ENCODE measurements around the gene ABCA13. TPM values are rescaled to one million over a fixed set of nuclear protein-coding genes. Genes with fewer than 3 reads are reported as not detected.

Gene ABCA13
- total RNA-seq, 1 experiment from 2014 or later, result not detected

DNA sequence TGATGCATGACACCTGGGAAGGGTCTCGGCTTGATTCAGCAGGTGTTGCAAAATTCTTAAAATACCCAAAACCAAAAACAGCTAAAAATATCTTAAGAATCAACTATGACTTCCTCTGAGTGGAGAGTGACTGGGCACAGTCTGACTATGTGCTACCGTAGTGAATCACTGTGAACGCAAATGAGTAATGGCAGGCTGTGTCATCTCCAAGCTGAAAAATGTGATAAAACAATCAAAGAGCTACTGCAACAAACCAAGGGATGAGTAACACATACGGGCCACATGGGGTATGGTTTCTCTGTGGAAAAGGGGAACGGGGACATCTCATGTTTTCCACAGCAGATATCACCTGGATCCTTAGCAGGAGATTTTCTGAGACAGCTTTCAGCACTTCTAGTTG lies 127.5 kb downstream of the ABCA13 start:
- intact Hi-C loops (cut with micrococcal nuclease), result loop anchor here (5.0 kb wide), 1 partner anchor 51 kb away; no protein-coding TSS in a partner anchor
- ATAC-seq (no peak), DNase-seq (ENCODE audit: low read depth, low spot score) (no peak)
- Histone ChIP-seq H3K4me2 (ENCODE audit: low read length) (no peak overlapping the region), H3K36me3 (ENCODE audit: control insufficient read depth in 1 of 2, insufficient read depth in 2 of 2, low read length in 2 of 2) (no peaks in the 10 kb centered on the region), H3K79me2 (ENCODE audit: insufficient read depth, low read length) (no peaks in the 10 kb centered on the region), H3K9me3 (ENCODE audit: control insufficient read depth in 1 of 2, insufficient read depth in 1 of 2, low read depth in 1 of 2, low read length in 2 of 2) (no peaks in the 10 kb centered on the region), H3K9me2 (ENCODE audit: insufficient read depth) (no peaks in the 10 kb centered on the region), H3K27ac (ENCODE audit: low read depth, low read length) (no peak overlapping the region), H3K4me3 (replicated peaks in 1 of 2; ENCODE audit: low read depth in 1 of 2, low read length in 2 of 2) (no peak overlapping the region), H3K4me1 (ENCODE audit: control insufficient read depth in 1 of 2, insufficient read depth in 2 of 2, low read length in 2 of 2) (no peaks in the 10 kb centered on the region), H4K20me1 (ENCODE audit: insufficient read depth) (no peaks in the 10 kb centered on the region), H3K27me3 (ENCODE audit: insufficient read depth, low read length) (no peaks in the 10 kb centered on the region), H2AFZ (ENCODE audit: low read depth, low read length, poor library complexity, severe bottlenecking) (no peak overlapping the region), H3K9ac (ENCODE audit: low read length) (no peak overlapping the region)
- RAD21 ChIA-PET (ENCODE audit: low non-redundant PET in 1 of 2, low total read pairs in 2 of 2, uncharacterized antibody in 2 of 2, unreplicated experiment in 2 of 2), result no interaction called here
- CTCF ChIA-PET, result interaction anchor here (1.2 kb wide), 1 partner anchor 354 kb away, joined by 3 read pairs; no protein-coding TSS in a partner anchor
- no TSS peak for BruUV-seq (replicated peaks)
- POLR2A ChIA-PET, result no interaction called here
- TF ChIP-seq EZH2phosphoT487 (IDR thresholded peaks at IDR 0.05; ENCODE audit: borderline replicate concordance) (no peak), JUND (IDR thresholded peaks at IDR 0.05) (no peak), FOSL1 (IDR thresholded peaks at IDR 0.05; ENCODE audit: low read depth) (no peak), RAD21 (IDR thresholded peaks at IDR 0.05; ENCODE audit: low read depth) (no peak), TCF7L2 (IDR thresholded peaks at IDR 0.05; ENCODE audit: borderline replicate concordance, extremely low read depth, insufficient read depth, insufficient read length) (no peak)
- TF ChIP-seq, protein P1, sequence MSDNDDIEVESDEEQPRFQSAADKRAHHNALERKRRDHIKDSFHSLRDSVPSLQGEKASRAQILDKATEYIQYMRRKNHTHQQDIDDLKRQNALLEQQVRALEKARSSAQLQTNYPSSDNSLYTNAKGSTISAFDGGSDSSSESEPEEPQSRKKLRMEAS (IDR thresholded peaks at IDR 0.05), result no peak

DNA sequence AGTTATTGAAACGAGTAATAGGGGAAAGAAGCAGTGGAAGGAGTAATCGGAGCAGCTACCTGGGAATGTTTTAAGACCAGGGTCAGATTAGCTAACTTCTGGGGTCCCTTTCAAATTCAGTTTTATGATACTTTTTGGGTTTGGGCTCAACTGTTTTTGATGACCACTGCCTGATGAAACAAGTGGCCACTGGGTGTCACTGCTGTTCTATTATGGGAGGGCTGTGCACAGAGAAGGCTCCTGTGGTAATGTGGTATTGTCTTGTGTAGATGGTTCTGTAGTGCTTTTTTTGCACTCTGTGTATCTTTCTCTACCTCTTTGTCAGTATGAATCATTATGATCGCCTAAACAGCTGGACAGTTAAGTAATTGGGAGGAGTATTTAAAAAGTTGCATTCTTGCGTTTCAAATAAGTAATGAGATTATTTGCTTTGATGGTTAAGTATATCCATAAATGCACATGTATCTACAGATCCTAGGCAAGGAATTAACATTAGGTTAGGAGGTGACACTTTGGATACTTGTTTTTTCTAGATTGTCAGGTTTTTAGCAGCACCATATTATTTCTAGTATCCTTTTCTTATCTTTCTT lies 128.4 kb downstream of the ABCA13 start:
- H3K27me3 ChIP-seq (ENCODE audit: insufficient read depth, low read length), result no peaks in the 10 kb centered on the region
- POLR2A ChIA-PET, result no interaction called here
- DNase-seq (ENCODE audit: low read depth, low spot score), result peak; percentile 28
- intact Hi-C loops (cut with micrococcal nuclease), result loop anchor here (5.0 kb wide), 1 partner anchor 52 kb away; no protein-coding TSS in a partner anchor
- H3K4me1 ChIP-seq (ENCODE audit: control insufficient read depth in 1 of 2, insufficient read depth in 2 of 2, low read length in 2 of 2), result no peaks in the 10 kb centered on the region
- no peak overlapping the region for H3K27ac ChIP-seq (ENCODE audit: low read depth, low read length)
- H3K9me2 ChIP-seq (ENCODE audit: insufficient read depth), result no peaks in the 10 kb centered on the region
- no TSS peak for BruUV-seq (replicated peaks)
- H3K4me2 ChIP-seq (ENCODE audit: low read length), result no peak overlapping the region
- H4K20me1 ChIP-seq (ENCODE audit: insufficient read depth), result no peaks in the 10 kb centered on the region
- no peak overlapping the region for H3K4me3 ChIP-seq (replicated peaks in 1 of 2; ENCODE audit: low read depth in 1 of 2, low read length in 2 of 2)
- no peaks in the 10 kb centered on the region for H3K9me3 ChIP-seq (ENCODE audit: control insufficient read depth in 1 of 2, insufficient read depth in 1 of 2, low read depth in 1 of 2, low read length in 2 of 2)
- no peak for TF ChIP-seq SRF (IDR thresholded peaks at IDR 0.05; ENCODE audit: low read depth)
- no peak for TF ChIP-seq JUND (IDR thresholded peaks at IDR 0.05)
- no peak for TF ChIP-seq ZFX (IDR thresholded peaks at IDR 0.05)
- TF ChIP-seq RAD21 (IDR thresholded peaks at IDR 0.05; ENCODE audit: low read depth), result peak; percentile 68
- peak; percentile 38 to 81 (median 73); a peak in 5 of 6 replicates for TF ChIP-seq CTCF (IDR thresholded peaks at IDR 0.05 in 2 of 3, conservative IDR thresholded peaks at IDR 0.05 in 1 of 3; ENCODE audit: borderline replicate concordance in 1 of 3, insufficient read depth in 1 of 3, low read depth in 2 of 3, low read length in 2 of 3)
- no peak overlapping the region for H3K9ac ChIP-seq (ENCODE audit: low read length)
- RAD21 ChIA-PET (ENCODE audit: low non-redundant PET in 1 of 2, low total read pairs in 2 of 2, uncharacterized antibody in 2 of 2, unreplicated experiment in 2 of 2), result no interaction called here
- CTCF ChIA-PET, result interaction anchor here (1.2 kb wide), 1 partner anchor 355 kb away, joined by 3 read pairs; no protein-coding TSS in a partner anchor
- no peak overlapping the region for H2AFZ ChIP-seq (ENCODE audit: low read depth, low read length, poor library complexity, severe bottlenecking)
- H3K79me2 ChIP-seq (ENCODE audit: insufficient read depth, low read length), result no peaks in the 10 kb centered on the region
- peak; percentile 84 for ATAC-seq
- no peaks in the 10 kb centered on the region for H3K36me3 ChIP-seq (ENCODE audit: control insufficient read depth in 1 of 2, insufficient read depth in 2 of 2, low read length in 2 of 2)
